ENCODE results near the gene ZBTB45.

DNA sequence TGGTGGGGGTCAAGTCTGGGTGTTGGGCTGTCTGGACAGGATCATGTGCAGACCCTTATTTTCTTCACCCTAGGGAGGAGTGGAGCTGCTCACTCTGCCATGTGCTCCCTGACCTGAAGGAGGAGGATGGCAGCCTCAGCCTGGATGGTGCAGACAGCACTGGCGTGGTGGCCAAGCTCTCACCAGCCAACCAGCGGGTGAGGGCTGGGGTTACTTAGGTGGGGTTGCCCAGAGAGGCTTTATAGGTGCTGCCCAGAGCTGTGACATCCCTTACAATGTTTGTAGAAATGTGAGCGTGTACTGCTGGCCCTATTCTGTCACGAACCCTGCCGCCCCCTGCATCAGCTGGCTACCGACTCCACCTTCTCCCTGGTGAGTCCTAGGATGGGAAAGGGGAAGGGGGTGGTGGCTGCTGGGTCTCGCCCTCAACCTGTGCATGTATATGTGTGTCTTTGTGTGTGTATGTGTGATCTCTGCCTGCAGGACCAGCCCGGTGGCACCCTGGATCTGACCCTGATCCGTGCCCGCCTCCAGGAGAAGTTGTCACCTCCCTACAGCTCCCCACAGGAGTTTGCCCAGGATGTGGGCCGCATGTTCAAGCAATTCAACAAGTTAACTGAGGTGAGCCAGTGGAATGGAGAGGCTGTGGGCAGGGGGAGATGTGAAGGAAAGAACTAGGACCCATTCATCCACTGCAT lies 30.2 kb upstream of the ZBTB45 start:
- TF ChIP-seq, protein P1, sequence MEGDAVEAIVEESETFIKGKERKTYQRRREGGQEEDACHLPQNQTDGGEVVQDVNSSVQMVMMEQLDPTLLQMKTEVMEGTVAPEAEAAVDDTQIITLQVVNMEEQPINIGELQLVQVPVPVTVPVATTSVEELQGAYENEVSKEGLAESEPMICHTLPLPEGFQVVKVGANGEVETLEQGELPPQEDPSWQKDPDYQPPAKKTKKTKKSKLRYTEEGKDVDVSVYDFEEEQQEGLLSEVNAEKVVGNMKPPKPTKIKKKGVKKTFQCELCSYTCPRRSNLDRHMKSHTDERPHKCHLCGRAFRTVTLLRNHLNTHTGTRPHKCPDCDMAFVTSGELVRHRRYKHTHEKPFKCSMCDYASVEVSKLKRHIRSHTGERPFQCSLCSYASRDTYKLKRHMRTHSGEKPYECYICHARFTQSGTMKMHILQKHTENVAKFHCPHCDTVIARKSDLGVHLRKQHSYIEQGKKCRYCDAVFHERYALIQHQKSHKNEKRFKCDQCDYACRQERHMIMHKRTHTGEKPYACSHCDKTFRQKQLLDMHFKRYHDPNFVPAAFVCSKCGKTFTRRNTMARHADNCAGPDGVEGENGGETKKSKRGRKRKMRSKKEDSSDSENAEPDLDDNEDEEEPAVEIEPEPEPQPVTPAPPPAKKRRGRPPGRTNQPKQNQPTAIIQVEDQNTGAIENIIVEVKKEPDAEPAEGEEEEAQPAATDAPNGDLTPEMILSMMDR (IDR thresholded peaks at IDR 0.05) = no peak
- TF ChIP-seq, protein P2, sequence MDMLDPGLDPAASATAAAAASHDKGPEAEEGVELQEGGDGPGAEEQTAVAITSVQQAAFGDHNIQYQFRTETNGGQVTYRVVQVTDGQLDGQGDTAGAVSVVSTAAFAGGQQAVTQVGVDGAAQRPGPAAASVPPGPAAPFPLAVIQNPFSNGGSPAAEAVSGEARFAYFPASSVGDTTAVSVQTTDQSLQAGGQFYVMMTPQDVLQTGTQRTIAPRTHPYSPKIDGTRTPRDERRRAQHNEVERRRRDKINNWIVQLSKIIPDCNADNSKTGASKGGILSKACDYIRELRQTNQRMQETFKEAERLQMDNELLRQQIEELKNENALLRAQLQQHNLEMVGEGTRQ (CRISPR knock-in tag; IDR thresholded peaks at IDR 0.05) = no peak
- no peak for TF ChIP-seq TCF7 (CRISPR knock-in tag; IDR thresholded peaks at IDR 0.05; ENCODE audit: low read depth)
- no peak for TF ChIP-seq ZNF423 (CRISPR knock-in tag; IDR thresholded peaks at IDR 0.05)
- no peak for TF ChIP-seq NFYB (CRISPR knock-in tag; conservative IDR thresholded peaks at IDR 0.05; ENCODE audit: low read depth)
- TF ChIP-seq, protein P3, sequence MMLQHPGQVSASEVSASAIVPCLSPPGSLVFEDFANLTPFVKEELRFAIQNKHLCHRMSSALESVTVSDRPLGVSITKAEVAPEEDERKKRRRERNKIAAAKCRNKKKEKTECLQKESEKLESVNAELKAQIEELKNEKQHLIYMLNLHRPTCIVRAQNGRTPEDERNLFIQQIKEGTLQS (CRISPR knock-in tag; conservative IDR thresholded peaks at IDR 0.05) = no peak
- TF ChIP-seq GABPB1 (CRISPR knock-in tag; IDR thresholded peaks at IDR 0.05) = no peak

All from WTC11 (cell line).